ENCODE measurements around the gene ACBD4. TPM values are rescaled to one million over a fixed set of nuclear protein-coding genes. Genes with fewer than 3 reads are reported as not detected.

ACBD4 gene
- total RNA-seq, 2 donors from 2014 or later, result 21.5 to 27.9 TPM

- Histone ChIP-seq H3K27me3 (replicated peaks; ENCODE audit: insufficient read depth) (no peaks in the 10 kb centered on the region), H3K27ac (peak overlapping the region; percentile 62 to 82), H3K4me1 (ENCODE audit: control insufficient read depth in 1 of 2, low read depth in 2 of 2) (peaks cover 23 to 48% of the 10 kb centered on the region in 2 donors), H3K9me3 (no peaks in the 10 kb centered on the region), H3K4me3 (no peak overlapping the region), H3K36me3 (peaks cover 63% of the 10 kb centered on the region)
- DNase-seq (ENCODE audit: low spot score) (no peak), ATAC-seq (ENCODE audit: insufficient number of reproducible peaks, low FRiP score, low read depth) (no peak)
- TF ChIP-seq CTCF (IDR thresholded peaks at IDR 0.05), result no peak
Observed at GRCh38 chr17:45113424-45113754, 22.1 kb upstream of the ACBD4 start.

DNA sequence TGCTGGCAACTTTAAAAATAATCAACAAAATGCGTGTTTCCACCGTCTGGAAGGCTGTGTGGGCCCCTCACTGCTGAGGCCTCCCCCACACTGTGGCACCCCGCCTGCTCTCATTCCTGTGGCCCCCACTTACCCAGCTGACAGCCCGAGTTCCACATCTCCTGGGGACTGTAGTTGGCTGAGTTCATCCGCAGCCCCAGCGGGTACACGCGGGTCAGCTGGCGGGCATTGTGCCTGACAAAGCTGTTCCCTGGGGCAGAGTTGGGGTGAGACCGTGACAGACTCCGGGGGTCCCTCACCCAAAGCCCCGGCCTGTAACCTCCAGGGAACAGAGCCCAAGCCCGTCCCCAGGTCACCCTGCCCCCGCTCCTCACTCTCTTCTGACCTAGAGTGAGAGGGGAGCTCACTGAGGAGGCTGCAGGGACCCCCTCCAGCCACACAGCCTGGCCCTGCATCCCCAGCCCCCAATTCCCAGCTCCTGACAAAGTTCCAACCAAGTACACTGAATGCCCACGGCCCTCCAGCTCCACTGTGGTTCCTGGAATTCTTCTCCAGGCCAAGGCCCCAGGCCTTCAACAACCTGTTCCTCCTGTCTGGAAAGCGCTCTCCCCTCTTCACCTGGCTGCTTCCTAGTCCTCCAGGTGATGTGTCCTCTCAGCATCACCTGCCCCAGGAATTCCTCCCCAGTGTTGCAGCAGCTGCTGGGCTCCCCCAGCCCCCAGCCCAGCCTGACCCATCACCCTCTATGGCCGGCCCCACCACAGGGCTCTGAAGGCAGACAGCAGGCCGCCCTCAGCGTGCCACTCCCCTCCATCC is 21.2 kb upstream of the ACBD4 start:
- Histone ChIP-seq H3K4me1 (ENCODE audit: control insufficient read depth in 1 of 2, low read depth in 2 of 2) (peaks cover 23 to 39% of the 10 kb centered on the region in 2 donors), H3K9me3 (no peaks in the 10 kb centered on the region), H3K27ac (peak overlapping the region; percentile 62 to 82), H3K27me3 (replicated peaks; ENCODE audit: insufficient read depth) (no peaks in the 10 kb centered on the region), H3K4me3 (no peak overlapping the region), H3K36me3 (peaks cover 67% of the 10 kb centered on the region)
- ATAC-seq (ENCODE audit: insufficient number of reproducible peaks, low FRiP score, low read depth) (no peak), DNase-seq (ENCODE audit: low spot score) (no peak)
- TF ChIP-seq CTCF (IDR thresholded peaks at IDR 0.05), result no peak

GRCh38 chr17:45115015-45115625 is 20.4 kb upstream of the ACBD4 start:
- H3K4me3 ChIP-seq, result no peak overlapping the region
- DNase-seq (ENCODE audit: low spot score), result no peak

DNA sequence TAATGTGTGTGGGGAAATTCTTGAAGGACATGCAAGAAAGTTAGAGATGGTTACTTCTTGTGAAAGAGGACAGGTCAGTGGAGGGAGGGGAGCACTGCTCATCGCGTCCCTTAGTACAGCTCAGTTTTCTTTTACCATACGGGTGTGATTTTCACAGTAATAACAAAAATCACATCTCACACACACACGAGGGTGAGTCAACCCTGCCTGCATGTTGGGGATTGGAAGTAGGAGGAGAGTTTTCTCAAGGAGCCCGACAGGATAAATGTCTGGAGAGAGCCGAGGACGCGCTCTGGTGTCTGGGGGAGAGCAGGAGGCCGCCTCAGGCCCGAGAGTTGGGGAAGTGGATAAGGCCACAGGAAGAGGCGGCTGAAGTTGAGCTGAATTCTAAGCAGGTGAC is 19.6 kb upstream of the ACBD4 start:
- Histone ChIP-seq H3K4me3 (no peak overlapping the region), H3K27ac (peak overlapping the region in 1 of 2 donors; percentile 10), H3K9me3 (no peaks in the 10 kb centered on the region), H3K27me3 (replicated peaks; ENCODE audit: insufficient read depth) (no peaks in the 10 kb centered on the region), H3K4me1 (ENCODE audit: control insufficient read depth in 1 of 2, low read depth in 2 of 2) (peaks cover 16 to 24% of the 10 kb centered on the region in 2 donors), H3K36me3 (peaks cover 81% of the 10 kb centered on the region)
- no peak for ATAC-seq (ENCODE audit: insufficient number of reproducible peaks, low FRiP score, low read depth)
- no peak for TF ChIP-seq CTCF (IDR thresholded peaks at IDR 0.05)
- no peak for DNase-seq (ENCODE audit: low spot score)

More at GRCh38 chr17:45115015-45115625, 20.4 kb upstream of the ACBD4 start:
- H3K27me3 ChIP-seq (replicated peaks; ENCODE audit: insufficient read depth), result no peaks in the 10 kb centered on the region
- H3K36me3 ChIP-seq, result peaks cover 75% of the 10 kb centered on the region
- peak overlapping the region; percentile 62 to 82 for H3K27ac ChIP-seq
- TF ChIP-seq CTCF (IDR thresholded peaks at IDR 0.05), result no peak
- H3K4me1 ChIP-seq (ENCODE audit: control insufficient read depth in 1 of 2, low read depth in 2 of 2), result peaks cover 23 to 31% of the 10 kb centered on the region in 2 donors
- no peaks in the 10 kb centered on the region for H3K9me3 ChIP-seq
- no peak for ATAC-seq (ENCODE audit: insufficient number of reproducible peaks, low FRiP score, low read depth)

DNA sequence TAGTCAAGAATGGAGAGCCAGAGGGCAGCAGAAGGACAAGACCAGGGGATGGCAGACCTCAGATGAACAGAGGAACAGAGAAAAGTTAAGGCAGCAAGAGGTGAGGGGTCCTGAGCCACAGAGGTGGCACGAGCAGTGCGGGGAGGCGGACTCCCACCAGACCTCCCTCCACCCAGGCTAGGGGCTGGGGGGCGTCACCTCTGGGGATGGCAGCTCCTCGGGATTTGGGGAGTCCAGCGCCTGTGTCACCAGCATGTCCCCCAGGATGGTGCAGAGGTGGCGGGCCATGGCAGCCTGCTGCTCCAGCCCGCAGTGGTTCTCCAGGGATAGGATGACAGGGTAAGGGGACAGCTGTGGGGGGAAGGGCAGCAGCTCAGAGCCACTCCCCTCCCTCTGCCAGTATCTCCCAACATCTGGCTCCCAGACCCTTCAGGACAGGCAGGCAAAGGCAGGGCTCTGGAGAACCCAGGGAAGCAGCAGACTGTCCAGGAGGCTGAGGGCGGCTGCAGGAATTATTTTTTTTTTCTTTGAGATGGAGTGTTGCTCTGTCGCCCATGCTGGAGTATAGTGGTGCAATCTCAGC is 19.0 kb upstream of the ACBD4 start:
- peaks cover 81% of the 10 kb centered on the region for H3K36me3 ChIP-seq
- no peak for ATAC-seq (ENCODE audit: insufficient number of reproducible peaks, low FRiP score, low read depth)
- no peak for TF ChIP-seq CTCF (IDR thresholded peaks at IDR 0.05)
- DNase-seq (ENCODE audit: low spot score), result no peak
- H3K4me3 ChIP-seq, result no peak overlapping the region
- no peaks in the 10 kb centered on the region for H3K9me3 ChIP-seq
- H3K4me1 ChIP-seq (ENCODE audit: control insufficient read depth in 1 of 2, low read depth in 2 of 2), result peaks cover 10 to 19% of the 10 kb centered on the region in 2 donors
- no peaks in the 10 kb centered on the region for H3K27me3 ChIP-seq (replicated peaks; ENCODE audit: insufficient read depth)
- H3K27ac ChIP-seq, result peak overlapping the region in 1 of 2 donors; percentile 10

Measured in thoracic aorta (tissue), 2 donors.